Gastrocnemius medialis (tissue), 4 donors: Measurements from ENCODE around the gene LAMA2.

Experiments used
- CTCF ChIP-seq, 5 experiments: fragments of 450-650 bp in 3 of 5; fragments of 200-600 bp in 2 of 5; sonication (generic) in 2 of 5; IDR thresholded peaks in 4 of 5; conservative IDR thresholded peaks in 1 of 5; 1 replicate in 4 of 5; 2 replicates in 1 of 5; pipeline ENCODE4 v1.5.1; 2016 to 2019; ENCODE audit warnings: antibody characterized with exemption in 5 of 5, mild to moderate bottlenecking in 3 of 5, moderate library complexity in 3 of 5
- POLR2A ChIP-seq, 2 donors: fragments of 450-650 bp; IDR thresholded peaks; one replicate each; pipeline ENCODE4 v1.6.1; 2017; ENCODE audit warnings: antibody characterized with exemption in 2 of 2, mild to moderate bottlenecking in 2 of 2, moderate library complexity in 2 of 2

- TF ChIP-seq POLR2A (IDR thresholded peaks at IDR 0.05): no peak
- no peak for TF ChIP-seq CTCF (IDR thresholded peaks at IDR 0.05 in 4 of 5, conservative IDR thresholded peaks at IDR 0.05 in 1 of 5)
Observed at GRCh38 chr6:129488313-129488712, 605.4 kb downstream of the LAMA2 start.
